Calu3 (cell line): ENCODE results near the gene GLI3. TPM values are rescaled to one million over a fixed set of nuclear protein-coding genes. Genes with fewer than 3 reads are reported as not detected.

ENCODE experiments used
- BruUV-seq: library from RNA; stranded (reverse); fragments of 400-500 nt; replicated peaks from 2 replicates; lab custom pipeline; 2021; lab: Mats Ljungman, UMichigan
- CTCF ChIA-PET: fragments of 300-600 bp; sonication (Branson Sonifier 250); formaldehyde crosslinking; loops from one replicate; lab custom pipeline; 2022; ENCODE audit warnings: antibody characterized with exemption; lab: Charles Lee
- DNase-seq: peaks from one replicate; pipeline ENCODE4 v3.0.0; 2022
- H3K27ac Mint-ChIP-seq: one replicate; pipeline ENCODE4 v1.8.0; 2022; ENCODE audit warnings: mixed read lengths; ENCODE audit not compliant: unreplicated experiment
- H3K27me3 Mint-ChIP-seq: one replicate; pipeline ENCODE4 v1.8.0; 2022; ENCODE audit warnings: mixed read lengths; ENCODE audit not compliant: unreplicated experiment
- H3K36me3 Mint-ChIP-seq: one replicate; pipeline ENCODE4 v1.8.0; 2022; ENCODE audit warnings: mild to moderate bottlenecking, moderate library complexity, mixed read lengths; ENCODE audit not compliant: insufficient read depth, unreplicated experiment
- H3K4me1 Mint-ChIP-seq: one replicate; pipeline ENCODE4 v1.8.0; 2022; ENCODE audit warnings: mild to moderate bottlenecking, low read depth, mixed read lengths; ENCODE audit not compliant: unreplicated experiment
- H3K4me3 Mint-ChIP-seq: one replicate; pipeline ENCODE4 v1.8.0; 2022; ENCODE audit warnings: mild to moderate bottlenecking, low read depth, moderate library complexity, mixed read lengths; ENCODE audit not compliant: unreplicated experiment
- H3K9me3 Mint-ChIP-seq: one replicate; pipeline ENCODE4 v1.8.0; 2022; ENCODE audit warnings: low read depth, mixed read lengths; ENCODE audit not compliant: unreplicated experiment
- CTCF ChIP-seq: fragments of 200-600 bp; IDR thresholded peaks from one replicate; pipeline ENCODE4 v1.8.0; 2022; ENCODE audit warnings: antibody characterized with exemption; ENCODE audit not compliant: unreplicated experiment
- intact Hi-C: fragments of 100-400 bp; cut with micrococcal nuclease; formaldehyde crosslinking; loops from one replicate; pipeline ENCODE4 v1.10.0; 2022; ENCODE audit not compliant: unreplicated experiment
- total RNA-seq: library from RNA; stranded (reverse); gene quantifications from 2 replicates; pipeline ENCODE4 v1.2.3, GENCODE V29; 2022

Gene GLI3
- total RNA-seq, 1 experiment from 2014 or later: not detected

- no TSS peak for BruUV-seq
- intact Hi-C loops: no loop called here
Observed at GRCh38 chr7:42233695-42234331, 3.2 kb downstream of the GLI3 start.

GRCh38 chr7:42233171-42233570 is 3.8 kb downstream of the GLI3 start:
- no peak for DNase-seq
- intact Hi-C loops: no loop called here
- BruUV-seq: no TSS peak
- no peaks in the 10 kb centered on the region for H3K9me3 Mint-ChIP-seq
- CTCF ChIA-PET: no interaction called here
- H3K27me3 Mint-ChIP-seq: peaks cover 100% of the 10 kb centered on the region
- TF ChIP-seq CTCF: no peak
- no peak overlapping the region for H3K4me3 Mint-ChIP-seq
- peaks cover 11% of the 10 kb centered on the region for H3K36me3 Mint-ChIP-seq
- peaks cover 7% of the 10 kb centered on the region for H3K4me1 Mint-ChIP-seq
- H3K27ac Mint-ChIP-seq: no peak overlapping the region

More at GRCh38 chr7:42233695-42234331, 3.2 kb downstream of the GLI3 start:
- H3K27ac Mint-ChIP-seq: no peak overlapping the region
- H3K4me1 Mint-ChIP-seq: peaks cover 12% of the 10 kb centered on the region
- TF ChIP-seq CTCF: no peak
- H3K9me3 Mint-ChIP-seq: no peaks in the 10 kb centered on the region
- no peak for DNase-seq
- CTCF ChIA-PET: no interaction called here
- H3K4me3 Mint-ChIP-seq: no peak overlapping the region
- H3K27me3 Mint-ChIP-seq: peaks cover 100% of the 10 kb centered on the region
- peaks cover 16% of the 10 kb centered on the region for H3K36me3 Mint-ChIP-seq

- peaks cover 2% of the 10 kb centered on the region for H3K36me3 Mint-ChIP-seq
- no peak for TF ChIP-seq CTCF
- H3K4me3 Mint-ChIP-seq: no peak overlapping the region
- no peak for DNase-seq
- intact Hi-C loops: no loop called here
- peaks cover 100% of the 10 kb centered on the region for H3K27me3 Mint-ChIP-seq
- no peaks in the 10 kb centered on the region for H3K9me3 Mint-ChIP-seq
- no peak overlapping the region for H3K27ac Mint-ChIP-seq
- no TSS peak for BruUV-seq
- CTCF ChIA-PET: no interaction called here
- peaks cover 5% of the 10 kb centered on the region for H3K4me1 Mint-ChIP-seq
Observed at GRCh38 chr7:42232275-42232674, 4.7 kb downstream of the GLI3 start.

- H3K27ac Mint-ChIP-seq: no peak overlapping the region
- BruUV-seq: no TSS peak
- no peaks in the 10 kb centered on the region for H3K9me3 Mint-ChIP-seq
- CTCF ChIA-PET: interaction anchor here (0.5 kb wide), 1 partner anchor 479 kb away, joined by 3 read pairs; no protein-coding TSS in a partner anchor
- H3K36me3 Mint-ChIP-seq: no peaks in the 10 kb centered on the region
- no peak for TF ChIP-seq CTCF
- H3K4me3 Mint-ChIP-seq: no peak overlapping the region
- H3K27me3 Mint-ChIP-seq: peaks cover 100% of the 10 kb centered on the region
- DNase-seq: no peak
- intact Hi-C loops: no loop called here
- peaks cover 5% of the 10 kb centered on the region for H3K4me1 Mint-ChIP-seq
Observed at GRCh38 chr7:42231043-42231787, 5.8 kb downstream of the GLI3 start.
